ENCODE results near the gene EZR. TPM values are rescaled to one million over a fixed set of nuclear protein-coding genes. Genes with fewer than 3 reads are reported as not detected.
"Not testable (repeated sequence)": the region's sequence is repeated elsewhere in the genome, so short reads cannot be mapped to it uniquely, and the experiment has no call there.

EZR gene
- polyA plus RNA-seq, 2 of the 4 experiments (the other 2 are of a cell fraction) = 219 to 254 TPM

- H3K27ac ChIP-seq; DNase-seq (ENCODE audit: low read depth in 1 of 2, low spot score in 1 of 2); H3K4me1 ChIP-seq; H3K4me3 ChIP-seq; H3K9me3 ChIP-seq; ATAC-seq; FAIRE-seq; H3K4me2 ChIP-seq: not testable (repeated sequence)
- 92% methylated on average over 3 of the region's 3 CpGs for WGBS (ENCODE audit: missing lambda C conversion rate)
- peak; percentile 51 for TF ChIP-seq ZC3H11A (IDR thresholded peaks at IDR 0.05)
- ChIA-PET POLR2A (interaction anchor here (1.1 kb wide), 1 partner anchor 19 kb away, joined by 5 read pairs; the partner anchor contains the start of gene EZR), CTCF (interaction anchor here (0.6 to 1.2 kb wide), 4 partner anchors 11 to 624 kb away, joined by 3 read pairs; no protein-coding TSS in a partner anchor)
Measured at GRCh38 chr6:158838790-158839189, 19.6 kb upstream of the EZR start.

DNA sequence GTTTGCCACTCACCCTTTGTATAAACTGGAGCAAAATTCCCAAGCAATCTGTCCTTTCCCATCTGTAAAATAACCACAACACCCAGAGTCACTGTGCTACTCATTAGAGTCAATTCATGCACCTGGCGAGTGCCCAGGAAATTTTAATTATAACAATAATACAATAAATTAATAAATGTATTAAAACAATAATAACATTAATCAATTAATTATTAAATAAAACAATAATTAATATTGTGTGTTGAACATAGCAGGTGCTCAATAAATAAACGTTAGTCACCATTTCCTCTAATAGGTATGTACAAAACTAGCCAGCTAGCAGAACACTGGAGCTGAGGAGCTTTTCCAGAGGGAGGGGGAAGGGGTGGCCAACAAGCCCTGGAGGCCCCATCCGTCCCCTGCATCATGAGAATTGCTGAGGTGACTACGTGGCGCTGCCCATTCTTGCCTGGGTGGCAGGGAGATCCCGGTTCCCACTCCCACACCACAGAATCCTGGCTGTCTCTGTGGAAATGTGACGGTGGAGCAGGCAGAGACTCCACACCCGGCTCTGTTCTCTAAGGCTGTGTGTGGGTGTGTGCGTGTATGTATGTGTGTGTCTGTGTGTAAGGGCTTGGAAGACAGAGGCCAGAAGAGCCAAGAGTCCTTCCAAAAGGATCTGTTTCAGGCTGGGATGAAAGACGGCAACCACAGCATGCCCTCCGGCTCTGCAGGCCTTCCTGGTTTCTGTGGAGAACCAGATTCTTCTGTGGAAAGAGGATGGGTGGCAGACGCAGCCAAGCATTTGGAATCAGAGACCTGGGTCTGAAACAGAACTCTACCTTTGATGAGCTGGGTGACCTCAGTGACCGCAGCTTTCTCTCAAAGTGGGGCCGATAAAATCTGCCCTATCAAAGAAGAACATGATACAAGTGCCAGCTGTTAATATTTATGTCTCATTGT is 18.8 kb upstream of the EZR start:
- Histone ChIP-seq H3K4me3 (no peak overlapping the region), H3K27ac (peak overlapping the region in 1 of 2 experiments; percentile 4; a peak in 1 of 6 replicates), H3K4me1 (no peaks in the 10 kb centered on the region), H3K9me3 (no peaks in the 10 kb centered on the region), H3K4me2 (no peak overlapping the region)
- CTCF ChIA-PET = interaction anchor here (1.1 to 1.2 kb wide), 3 partner anchors 11 to 624 kb away, joined by 3 read pairs; no protein-coding TSS in a partner anchor
- no peak for TF ChIP-seq ESRRA (IDR thresholded peaks at IDR 0.05; ENCODE audit: borderline replicate concordance, low read length)
- TF ChIP-seq BHLHE40 (IDR thresholded peaks at IDR 0.05; ENCODE audit: low read depth, low read length) = no peak
- no peak for TF ChIP-seq FOXS1 (CRISPR knock-in tag; IDR thresholded peaks at IDR 0.05)
- no peak for TF ChIP-seq NR3C1 (IDR thresholded peaks at IDR 0.05)
- FAIRE-seq (no peak), ATAC-seq (no peak), DNase-seq (ENCODE audit: low read depth in 1 of 2, low spot score in 1 of 2) (no peak)
- 82% methylated on average over 14 of the region's 14 CpGs for WGBS (ENCODE audit: missing lambda C conversion rate)
- POLR2A ChIA-PET = interaction anchor here (1.1 kb wide), 1 partner anchor 18 kb away, joined by 5 read pairs; the partner anchor contains the start of gene EZR

GRCh38 chr6:158836625-158837311 is 17.6 kb upstream of the EZR start:
- WGBS (ENCODE audit: missing lambda C conversion rate) = 87% methylated on average over 10 of the region's 11 CpGs
- no peaks in the 10 kb centered on the region for H3K4me1 ChIP-seq
- no peak for DNase-seq (ENCODE audit: low read depth in 1 of 2, low spot score in 1 of 2)
- H3K27ac ChIP-seq = peak overlapping the region in 1 of 2 experiments; percentile 10; a peak in 1 of 6 replicates
- H3K4me3 ChIP-seq = no peak overlapping the region
- no peak for FAIRE-seq
- ATAC-seq = no peak
- CTCF ChIA-PET = no interaction called here
- H3K9me3 ChIP-seq = no peaks in the 10 kb centered on the region
- no peak overlapping the region for H3K4me2 ChIP-seq
- POLR2A ChIA-PET = no interaction called here
- no peak for TF ChIP-seq MAZ (IDR thresholded peaks at IDR 0.05; ENCODE audit: borderline replicate concordance, low read depth, low read length)
- no peak for TF ChIP-seq EHF (CRISPR knock-in tag; IDR thresholded peaks at IDR 0.05)
- no peak for TF ChIP-seq CTCF (IDR thresholded peaks at IDR 0.05)
- no peak for TF ChIP-seq JUN (IDR thresholded peaks at IDR 0.05)
- TF ChIP-seq CHD2 (IDR thresholded peaks at IDR 0.05; ENCODE audit: low read length, partially characterized antibody) = no peak
- TF ChIP-seq, protein P1, sequence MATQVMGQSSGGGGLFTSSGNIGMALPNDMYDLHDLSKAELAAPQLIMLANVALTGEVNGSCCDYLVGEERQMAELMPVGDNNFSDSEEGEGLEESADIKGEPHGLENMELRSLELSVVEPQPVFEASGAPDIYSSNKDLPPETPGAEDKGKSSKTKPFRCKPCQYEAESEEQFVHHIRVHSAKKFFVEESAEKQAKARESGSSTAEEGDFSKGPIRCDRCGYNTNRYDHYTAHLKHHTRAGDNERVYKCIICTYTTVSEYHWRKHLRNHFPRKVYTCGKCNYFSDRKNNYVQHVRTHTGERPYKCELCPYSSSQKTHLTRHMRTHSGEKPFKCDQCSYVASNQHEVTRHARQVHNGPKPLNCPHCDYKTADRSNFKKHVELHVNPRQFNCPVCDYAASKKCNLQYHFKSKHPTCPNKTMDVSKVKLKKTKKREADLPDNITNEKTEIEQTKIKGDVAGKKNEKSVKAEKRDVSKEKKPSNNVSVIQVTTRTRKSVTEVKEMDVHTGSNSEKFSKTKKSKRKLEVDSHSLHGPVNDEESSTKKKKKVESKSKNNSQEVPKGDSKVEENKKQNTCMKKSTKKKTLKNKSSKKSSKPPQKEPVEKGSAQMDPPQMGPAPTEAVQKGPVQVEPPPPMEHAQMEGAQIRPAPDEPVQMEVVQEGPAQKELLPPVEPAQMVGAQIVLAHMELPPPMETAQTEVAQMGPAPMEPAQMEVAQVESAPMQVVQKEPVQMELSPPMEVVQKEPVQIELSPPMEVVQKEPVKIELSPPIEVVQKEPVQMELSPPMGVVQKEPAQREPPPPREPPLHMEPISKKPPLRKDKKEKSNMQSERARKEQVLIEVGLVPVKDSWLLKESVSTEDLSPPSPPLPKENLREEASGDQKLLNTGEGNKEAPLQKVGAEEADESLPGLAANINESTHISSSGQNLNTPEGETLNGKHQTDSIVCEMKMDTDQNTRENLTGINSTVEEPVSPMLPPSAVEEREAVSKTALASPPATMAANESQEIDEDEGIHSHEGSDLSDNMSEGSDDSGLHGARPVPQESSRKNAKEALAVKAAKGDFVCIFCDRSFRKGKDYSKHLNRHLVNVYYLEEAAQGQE (IDR thresholded peaks at IDR 0.05) = no peak
- TF ChIP-seq POLR2AphosphoS2 (conservative IDR thresholded peaks at IDR 0.05; ENCODE audit: low read length) = no peak
- no peak for TF ChIP-seq RFX5 (IDR thresholded peaks at IDR 0.05)
- TF ChIP-seq HMGXB4 (CRISPR knock-in tag; IDR thresholded peaks at IDR 0.05; ENCODE audit: borderline replicate concordance) = no peak
- TF ChIP-seq RARB (CRISPR knock-in tag; IDR thresholded peaks at IDR 0.05) = no peak
- no peak for TF ChIP-seq ATOH8 (CRISPR knock-in tag; IDR thresholded peaks at IDR 0.05; ENCODE audit: low read depth)
- TF ChIP-seq ZSCAN20 (CRISPR knock-in tag; IDR thresholded peaks at IDR 0.05) = no peak
- TF ChIP-seq MYC (IDR thresholded peaks at IDR 0.05; ENCODE audit: borderline replicate concordance, low read length) = no peak
- TF ChIP-seq MAX (IDR thresholded peaks at IDR 0.05) = no peak
- TF ChIP-seq, protein P2, sequence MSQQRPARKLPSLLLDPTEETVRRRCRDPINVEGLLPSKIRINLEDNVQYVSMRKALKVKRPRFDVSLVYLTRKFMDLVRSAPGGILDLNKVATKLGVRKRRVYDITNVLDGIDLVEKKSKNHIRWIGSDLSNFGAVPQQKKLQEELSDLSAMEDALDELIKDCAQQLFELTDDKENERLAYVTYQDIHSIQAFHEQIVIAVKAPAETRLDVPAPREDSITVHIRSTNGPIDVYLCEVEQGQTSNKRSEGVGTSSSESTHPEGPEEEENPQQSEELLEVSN (IDR thresholded peaks at IDR 0.05; ENCODE audit: borderline replicate concordance, low read depth) = no peak
- TF ChIP-seq EHMT2 (IDR thresholded peaks at IDR 0.05; ENCODE audit: low read depth) = no peak

All from A549 (cell line).